CD14-positive monocyte (primary cell): ENCODE results near the gene JSRP1. TPM values are rescaled to one million over a fixed set of nuclear protein-coding genes. Genes with fewer than 3 reads are reported as not detected.
A peak's percentile ranks its signal among the peaks of the same experiment; 100 is the strongest.

Experiments used
- DNase-seq, 3 donors: peaks; one replicate each; pipeline ENCODE4 v3.0.0-alpha.2; 2011 to 2022
- H2AFZ ChIP-seq: 2 replicates; pipeline ENCODE4 v1.6.0; 2012; ENCODE audit warnings: mild to moderate bottlenecking, low read depth, low read length, inconsistent platforms; ENCODE audit not compliant: insufficient read depth, poor library complexity, severe bottlenecking
- H3K27ac ChIP-seq, 2 donors: 1 replicate in 1 of 2; 2 replicates in 1 of 2; pipeline ENCODE4 v1.5.1; 2012 to 2013; ENCODE audit warnings: low read length in 2 of 2, control low read depth in 1 of 2, inconsistent platforms in 1 of 2, low read depth in 1 of 2, mild to moderate bottlenecking in 1 of 2
- H3K27me3 ChIP-seq, 2 donors: one replicate each; pipeline versions ENCODE4 v1.6.0 to v1.6.1; 2011 to 2013; ENCODE audit warnings: low read length in 2 of 2; ENCODE audit not compliant: control insufficient read depth in 2 of 2, insufficient read depth in 2 of 2
- H3K36me3 ChIP-seq, 2 donors: replicated peaks in 1 of 2; 1 replicate in 1 of 2; 2 replicates in 1 of 2; pipeline versions ENCODE4 v1.5.1 to v1.6.1; 2012 to 2013; ENCODE audit warnings: low read length in 2 of 2, control low read depth in 1 of 2, inconsistent platforms in 1 of 2, mild to moderate bottlenecking in 1 of 2; ENCODE audit not compliant: insufficient read depth in 2 of 2, control insufficient read depth in 1 of 2
- H3K4me1 ChIP-seq, 2 donors: 1 replicate in 1 of 2; 2 replicates in 1 of 2; pipeline versions ENCODE4 v1.5.1 to v1.6.1; 2012 to 2013; ENCODE audit warnings: low read length in 2 of 2, control low read depth in 1 of 2, inconsistent platforms in 1 of 2, mild to moderate bottlenecking in 1 of 2, moderate library complexity in 1 of 2; ENCODE audit not compliant: insufficient read depth in 2 of 2, control insufficient read depth in 1 of 2
- H3K4me2 ChIP-seq: replicated peaks from 2 replicates; pipeline ENCODE3; 2012; ENCODE audit warnings: low read length, moderate library complexity, mild to moderate bottlenecking; ENCODE audit not compliant: poor library complexity, severe bottlenecking; ENCODE audit errors: extremely low read depth
- H3K4me3 ChIP-seq, 3 experiments: fragments of 200-600 bp in 1 of 3; sonication (generic) in 1 of 3; replicated peaks in 1 of 3; 1 replicate in 2 of 3; 2 replicates in 1 of 3; pipeline ENCODE4 v1.5.1; 2011 to 2013; ENCODE audit warnings: low read length in 3 of 3, mild to moderate bottlenecking in 3 of 3, control low read depth in 2 of 3, low read depth in 2 of 3, inconsistent platforms in 1 of 3, moderate library complexity in 1 of 3
- H3K79me2 ChIP-seq: 2 replicates; pipeline ENCODE4 v1.6.0; 2012; ENCODE audit warnings: mild to moderate bottlenecking, control low read depth, inconsistent platforms, low read length, moderate library complexity; ENCODE audit not compliant: insufficient read depth
- H3K9ac ChIP-seq: 2 replicates; pipeline ENCODE4 v1.6.0; 2017; ENCODE audit warnings: low read length, mild to moderate bottlenecking; ENCODE audit not compliant: insufficient read depth, poor library complexity, severe bottlenecking
- H3K9me3 ChIP-seq, 2 donors: replicated peaks in 1 of 2; 1 replicate in 1 of 2; 2 replicates in 1 of 2; pipeline versions ENCODE4 v1.5.1 to v1.6.1; 2012 to 2013; ENCODE audit warnings: low read length in 2 of 2, control low read depth in 1 of 2; ENCODE audit not compliant: control insufficient read depth in 1 of 2, insufficient read depth in 1 of 2
- H4K20me1 ChIP-seq: 2 replicates; pipeline ENCODE4 v1.6.0; 2012; ENCODE audit warnings: mild to moderate bottlenecking, low read length, control low read depth, moderate library complexity; ENCODE audit not compliant: insufficient read depth
- H3K27ac Mint-ChIP-seq, 7 donors: one replicate each; pipeline ENCODE4 v1.8.0; 2020; ENCODE audit warnings: mild to moderate bottlenecking in 7 of 7, mixed read lengths in 7 of 7, moderate library complexity in 6 of 7, inconsistent platforms in 2 of 7
- H3K27me3 Mint-ChIP-seq, 3 donors: one replicate each; pipeline ENCODE4 v1.8.0; 2021 to 2022; ENCODE audit warnings: low read depth in 3 of 3, mild to moderate bottlenecking in 3 of 3, mixed read lengths in 3 of 3, moderate library complexity in 3 of 3, inconsistent platforms in 1 of 3
- H3K36me3 Mint-ChIP-seq, 2 donors: one replicate each; pipeline ENCODE4 v1.8.0; 2020; ENCODE audit warnings: mixed read lengths in 2 of 2, inconsistent platforms in 1 of 2, mild to moderate bottlenecking in 1 of 2
- H3K4me1 Mint-ChIP-seq: one replicate; pipeline ENCODE4 v1.8.0; 2020; ENCODE audit warnings: mild to moderate bottlenecking, mixed read lengths
- H3K4me3 Mint-ChIP-seq, 2 donors: one replicate each; pipeline ENCODE4 v1.8.0; 2020; ENCODE audit warnings: mild to moderate bottlenecking in 2 of 2, mixed read lengths in 2 of 2, moderate library complexity in 1 of 2
- H3K9me3 Mint-ChIP-seq, 7 donors: one replicate each; pipeline ENCODE4 v1.8.0; 2020 to 2022; ENCODE audit warnings: mixed read lengths in 7 of 7, mild to moderate bottlenecking in 6 of 7, moderate library complexity in 6 of 7, inconsistent platforms in 2 of 7
- CTCF ChIP-seq: fragments of 200-600 bp; IDR thresholded peaks from one replicate; pipeline ENCODE4 v1.8.0; 2022; ENCODE audit warnings: antibody characterized with exemption, mild to moderate bottlenecking
- WGBS: methylation state at CpG from one replicate; pipeline ENCODE4 v1.1.5; 2013; ENCODE audit warnings: missing lambda C conversion rate; ENCODE audit not compliant: insufficient coverage; 5-methylcytosine and 5-hydroxymethylcytosine counted together
- intact Hi-C, 2 donors: fragments of 100-400 bp; cut with micrococcal nuclease; formaldehyde crosslinking; loops; one replicate each; pipeline versions ENCODE4 v1.15.0 to v1.15.1; 2023
- polyA plus RNA-seq, 3 donors: library from polyadenylated mRNA; depleted of rRNA in 1 of 3; unstranded in 2 of 3; stranded (reverse) in 1 of 3; fragments of 300-500 nt in 2 of 3; fragments of >200 nt in 1 of 3; fragmentation: Illumina TruSeq in 2 of 3; gene quantifications; 1 replicate in 2 of 3; 2 replicates in 1 of 3; pipeline ENCODE4 v1.2.3, GENCODE V29; 2012 to 2021

The JSRP1 gene
- polyA plus RNA-seq, 3 donors, result 0.38 to 0.50 TPM; not detected in 1

- H4K20me1 ChIP-seq, result peaks cover 8% of the 10 kb centered on the region
- no peak overlapping the region for H3K9ac ChIP-seq
- no peak overlapping the region for H3K4me3 ChIP-seq
- no peak for TF ChIP-seq CTCF
- WGBS, result 93% methylated on average over 17 of the region's 21 CpGs
- Mint-ChIP-seq H3K4me1 (no peaks in the 10 kb centered on the region), H3K27ac (no peak overlapping the region), H3K36me3 (peaks cover 57 to 93% of the 10 kb centered on the region in 2 donors), H3K27me3 (peaks cover 0 to 2% (median 0%) of the 10 kb centered on the region in 3 donors), H3K9me3 (no peaks in the 10 kb centered on the region), H3K4me3 (no peak overlapping the region)
- H3K27ac ChIP-seq, result no peak overlapping the region
- no peaks in the 10 kb centered on the region for H3K79me2 ChIP-seq
- no peaks in the 10 kb centered on the region for H3K27me3 ChIP-seq
- H3K36me3 ChIP-seq, result peaks cover 84 to 93% of the 10 kb centered on the region in 2 donors
- no peak overlapping the region for H3K4me2 ChIP-seq
- no peak overlapping the region for H2AFZ ChIP-seq
- no peaks in the 10 kb centered on the region for H3K9me3 ChIP-seq
- intact Hi-C loops, result no loop called here
- H3K4me1 ChIP-seq, result no peaks in the 10 kb centered on the region
- no peak for DNase-seq
Measured at GRCh38 chr19:2210206-2210605, 46.0 kb downstream of the JSRP1 start.

- H3K36me3 ChIP-seq, result peaks cover 79 to 88% of the 10 kb centered on the region in 2 donors
- H3K79me2 ChIP-seq, result no peaks in the 10 kb centered on the region
- H3K27ac ChIP-seq, result no peak overlapping the region
- H3K9ac ChIP-seq, result no peak overlapping the region
- no peak overlapping the region for H3K4me3 Mint-ChIP-seq
- peak overlapping the region in 2 of 7 donors; percentile 35 to 40 for H3K27ac Mint-ChIP-seq
- peaks cover 0 to 2% (median 0%) of the 10 kb centered on the region in 3 donors for H3K27me3 Mint-ChIP-seq
- no peaks in the 10 kb centered on the region for H3K9me3 Mint-ChIP-seq
- peaks cover 54 to 92% of the 10 kb centered on the region in 2 donors for H3K36me3 Mint-ChIP-seq
- intact Hi-C loops, result no loop called here
- DNase-seq, result no peak
- H3K27me3 ChIP-seq, result no peaks in the 10 kb centered on the region
- no peak overlapping the region for H3K4me2 ChIP-seq
- TF ChIP-seq CTCF, result no peak
- 97% methylated on average over 12 of the region's 17 CpGs for WGBS
- H2AFZ ChIP-seq, result no peak overlapping the region
- H4K20me1 ChIP-seq, result peaks cover 11% of the 10 kb centered on the region
- H3K4me1 Mint-ChIP-seq, result no peaks in the 10 kb centered on the region
- no peaks in the 10 kb centered on the region for H3K4me1 ChIP-seq
- no peaks in the 10 kb centered on the region for H3K9me3 ChIP-seq
- no peak overlapping the region for H3K4me3 ChIP-seq
Measured at GRCh38 chr19:2209408-2209807, 46.8 kb downstream of the JSRP1 start.
